HEK293T (cell line): ENCODE data around the gene DLG1.

ENCODE experiments used
- BHLHE40 ChIP-seq: fragments of 450-650 bp; IDR thresholded peaks from 2 replicates; pipeline ENCODE4 v1.6.1; 2016; ENCODE audit warnings: mild to moderate bottlenecking, moderate library complexity, borderline replicate concordance
- ELF4 ChIP-seq: fragments of 450-650 bp; IDR thresholded peaks from 2 replicates; pipeline ENCODE4 v1.6.1; 2017; ENCODE audit warnings: antibody characterized with exemption
- FOXA1 ChIP-seq: fragments of 450-650 bp; IDR thresholded peaks from 2 replicates; pipeline ENCODE4 v1.6.1; 2016; ENCODE audit warnings: mild to moderate bottlenecking
- FOXM1 ChIP-seq: fragments of 450-650 bp; IDR thresholded peaks from 2 replicates; pipeline ENCODE4 v1.6.1; 2017; ENCODE audit warnings: mild to moderate bottlenecking, borderline replicate concordance
- L3MBTL2 ChIP-seq: fragments of 450-650 bp; conservative IDR thresholded peaks from 2 replicates; pipeline ENCODE4 v1.6.1; 2016; ENCODE audit warnings: mild to moderate bottlenecking
- NFRKB ChIP-seq: fragments of 450-650 bp; IDR thresholded peaks from 2 replicates; pipeline ENCODE4 v1.6.1; 2016; ENCODE audit warnings: mild to moderate bottlenecking, moderate library complexity
- SP1 ChIP-seq: fragments of 450-650 bp; IDR thresholded peaks from 2 replicates; pipeline ENCODE4 v1.6.1; 2017
- SUZ12 ChIP-seq: fragments of 450-650 bp; IDR thresholded peaks from 2 replicates; pipeline ENCODE4 v1.6.1; 2016; ENCODE audit warnings: mild to moderate bottlenecking
- TARDBP ChIP-seq: fragments of 450-650 bp; IDR thresholded peaks from 2 replicates; pipeline ENCODE4 v1.6.1; 2016

GRCh38 chr3:197337656-197338055 lies 39.2 kb upstream of the DLG1 start:
- TF ChIP-seq FOXM1 (no peak), TARDBP (no peak), SP1 (no peak), FOXA1 (no peak), ELF4 (no peak), BHLHE40 (no peak), L3MBTL2 (no peak), SUZ12 (no peak), NFRKB (no peak)
